Natural killer cell (primary cell): ENCODE data around the gene DENND1B. TPM values are rescaled to one million over a fixed set of nuclear protein-coding genes. Genes with fewer than 3 reads are reported as not detected.

ENCODE experiments used
- ATAC-seq, 3 donors: fragments of 150-1000 bp in 2 of 3; fragments of 200-7000 bp in 1 of 3; cut with Tn5 transposase; 1 replicate in 1 of 3; 2 replicates in 2 of 3; pipeline ENCODE4 v1.10.0; 2021; ENCODE audit warnings: mild to moderate bottlenecking in 2 of 3, moderate library complexity in 2 of 3
- DNase-seq, 2 donors: peaks; one replicate each; pipeline versions ENCODE4 v3.0.0 to v3.0.0-alpha.2; 2013 to 2021; ENCODE audit warnings: mixed read lengths in 1 of 2
- H3K27ac ChIP-seq: one replicate; pipeline ENCODE4 v1.5.1; 2013; ENCODE audit warnings: mild to moderate bottlenecking, low read length
- H3K27me3 ChIP-seq: one replicate; pipeline ENCODE4 v1.6.1; 2013; ENCODE audit warnings: low read length; ENCODE audit not compliant: control insufficient read depth, insufficient read depth
- H3K36me3 ChIP-seq: one replicate; pipeline ENCODE4 v1.6.1; 2013; ENCODE audit warnings: low read length; ENCODE audit not compliant: control insufficient read depth, insufficient read depth
- H3K4me1 ChIP-seq: one replicate; pipeline ENCODE4 v1.6.1; 2013; ENCODE audit warnings: low read length; ENCODE audit not compliant: control insufficient read depth, insufficient read depth
- H3K4me3 ChIP-seq: one replicate; pipeline ENCODE4 v1.5.1; 2013; ENCODE audit warnings: low read length
- H3K9me3 ChIP-seq: one replicate; pipeline ENCODE4 v1.6.1; 2013; ENCODE audit warnings: low read length; ENCODE audit not compliant: control insufficient read depth, insufficient read depth
- H3K27ac Mint-ChIP-seq, 2 donors: one replicate each; pipeline ENCODE4 v1.8.0; 2022; ENCODE audit warnings: mild to moderate bottlenecking in 2 of 2, mixed read lengths in 2 of 2, moderate library complexity in 1 of 2
- H3K27me3 Mint-ChIP-seq, 2 donors: one replicate each; pipeline ENCODE4 v1.8.0; 2022; ENCODE audit warnings: low read depth in 2 of 2, mixed read lengths in 2 of 2
- H3K36me3 Mint-ChIP-seq: one replicate; pipeline ENCODE4 v1.8.0; 2022; ENCODE audit warnings: mixed read lengths
- H3K4me1 Mint-ChIP-seq, 2 donors: one replicate each; pipeline ENCODE4 v1.8.0; 2022; ENCODE audit warnings: mixed read lengths in 2 of 2
- H3K4me3 Mint-ChIP-seq: one replicate; pipeline ENCODE4 v1.8.0; 2022; ENCODE audit warnings: mild to moderate bottlenecking, moderate library complexity, mixed read lengths
- H3K9me3 Mint-ChIP-seq, 2 donors: one replicate each; pipeline ENCODE4 v1.8.0; 2022; ENCODE audit warnings: mixed read lengths in 2 of 2
- WGBS: methylation state at CpG from one replicate; pipeline ENCODE4 v1.1.7; 2013; ENCODE audit warnings: missing lambda C conversion rate; ENCODE audit not compliant: insufficient coverage; 5-methylcytosine and 5-hydroxymethylcytosine counted together
- intact Hi-C: fragments of 100-400 bp; cut with micrococcal nuclease; formaldehyde crosslinking; loops from one replicate; pipeline ENCODE4 v1.14.2; 2022
- total RNA-seq, 4 donors: library from RNA; stranded (reverse); fragments of 120-200 nt in 1 of 4; gene quantifications; one replicate each; pipeline versions ENCODE4 v1.2.3 to v1.2.4, GENCODE V29; 2013 to 2022
- TF ChIP-seq, protein P1 (sequence below): fragments of 200-600 bp; IDR thresholded peaks from one replicate; pipeline ENCODE4 v1.8.0; 2022; ENCODE audit warnings: antibody characterized with exemption

The DENND1B gene
- total RNA-seq, 3 donors from 2014 or later (not counting 1 experiment from before 2014, with no cell fraction given): 35.4 to 62.5 (median 37.5) TPM

GRCh38 chr1:197798492-197798891 lies 23.2 kb upstream of the DENND1B start:
- no peaks in the 10 kb centered on the region for H3K27me3 ChIP-seq
- H3K36me3 Mint-ChIP-seq: peaks cover 31% of the 10 kb centered on the region
- peaks cover 10% of the 10 kb centered on the region for H3K9me3 ChIP-seq
- WGBS: 95% methylated on average over 1 of the region's 1 CpG
- H3K4me1 Mint-ChIP-seq: no peaks in the 10 kb centered on the region
- DNase-seq (no peak), ATAC-seq (no peak)
- TF ChIP-seq, protein P1, sequence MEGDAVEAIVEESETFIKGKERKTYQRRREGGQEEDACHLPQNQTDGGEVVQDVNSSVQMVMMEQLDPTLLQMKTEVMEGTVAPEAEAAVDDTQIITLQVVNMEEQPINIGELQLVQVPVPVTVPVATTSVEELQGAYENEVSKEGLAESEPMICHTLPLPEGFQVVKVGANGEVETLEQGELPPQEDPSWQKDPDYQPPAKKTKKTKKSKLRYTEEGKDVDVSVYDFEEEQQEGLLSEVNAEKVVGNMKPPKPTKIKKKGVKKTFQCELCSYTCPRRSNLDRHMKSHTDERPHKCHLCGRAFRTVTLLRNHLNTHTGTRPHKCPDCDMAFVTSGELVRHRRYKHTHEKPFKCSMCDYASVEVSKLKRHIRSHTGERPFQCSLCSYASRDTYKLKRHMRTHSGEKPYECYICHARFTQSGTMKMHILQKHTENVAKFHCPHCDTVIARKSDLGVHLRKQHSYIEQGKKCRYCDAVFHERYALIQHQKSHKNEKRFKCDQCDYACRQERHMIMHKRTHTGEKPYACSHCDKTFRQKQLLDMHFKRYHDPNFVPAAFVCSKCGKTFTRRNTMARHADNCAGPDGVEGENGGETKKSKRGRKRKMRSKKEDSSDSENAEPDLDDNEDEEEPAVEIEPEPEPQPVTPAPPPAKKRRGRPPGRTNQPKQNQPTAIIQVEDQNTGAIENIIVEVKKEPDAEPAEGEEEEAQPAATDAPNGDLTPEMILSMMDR: no peak
- H3K9me3 Mint-ChIP-seq: peaks cover 8 to 24% of the 10 kb centered on the region in 2 donors
- no peak overlapping the region for H3K27ac ChIP-seq
- H3K27me3 Mint-ChIP-seq: peaks cover 0 to 9% of the 10 kb centered on the region in 2 donors
- H3K4me3 Mint-ChIP-seq: no peak overlapping the region
- intact Hi-C loops: no loop called here
- no peak overlapping the region for H3K27ac Mint-ChIP-seq
- no peaks in the 10 kb centered on the region for H3K36me3 ChIP-seq
- H3K4me3 ChIP-seq: no peak overlapping the region
- no peaks in the 10 kb centered on the region for H3K4me1 ChIP-seq

GRCh38 chr1:197797010-197797409 lies 21.7 kb upstream of the DENND1B start:
- TF ChIP-seq, protein P1: no peak
- H3K27me3 ChIP-seq: no peaks in the 10 kb centered on the region
- no peak overlapping the region for H3K4me3 ChIP-seq
- peaks cover 0 to 9% of the 10 kb centered on the region in 2 donors for H3K27me3 Mint-ChIP-seq
- H3K4me3 Mint-ChIP-seq: no peak overlapping the region
- DNase-seq: no peak
- no peak overlapping the region for H3K27ac Mint-ChIP-seq
- peaks cover 31% of the 10 kb centered on the region for H3K36me3 Mint-ChIP-seq
- no peak overlapping the region for H3K27ac ChIP-seq
- H3K36me3 ChIP-seq: no peaks in the 10 kb centered on the region
- H3K4me1 Mint-ChIP-seq: no peaks in the 10 kb centered on the region
- intact Hi-C loops: no loop called here
- no peaks in the 10 kb centered on the region for H3K4me1 ChIP-seq
- no peak for ATAC-seq
- peaks cover 8 to 24% of the 10 kb centered on the region in 2 donors for H3K9me3 Mint-ChIP-seq
- H3K9me3 ChIP-seq: peaks cover 10% of the 10 kb centered on the region

- H3K36me3 Mint-ChIP-seq: no peaks in the 10 kb centered on the region
- H3K9me3 Mint-ChIP-seq: no peaks in the 10 kb centered on the region
- Histone ChIP-seq H3K27ac (no peak overlapping the region), H3K4me3 (no peak overlapping the region), H3K27me3 (no peaks in the 10 kb centered on the region), H3K36me3 (no peaks in the 10 kb centered on the region), H3K4me1 (no peaks in the 10 kb centered on the region), H3K9me3 (no peaks in the 10 kb centered on the region)
- H3K27me3 Mint-ChIP-seq: no peaks in the 10 kb centered on the region
- 89% methylated on average over 3 of the region's 3 CpGs for WGBS
- H3K27ac Mint-ChIP-seq: no peak overlapping the region
- no peak overlapping the region for H3K4me3 Mint-ChIP-seq
- ATAC-seq (no peak), DNase-seq (no peak)
- TF ChIP-seq, protein P1: no peak
- no peaks in the 10 kb centered on the region for H3K4me1 Mint-ChIP-seq
- intact Hi-C loops: no loop called here
Measured at GRCh38 chr1:197788741-197789739, 13.8 kb upstream of the DENND1B start.
